Hepatocyte (in vitro differentiated cells): Measurements from ENCODE around the gene ZNF148.

Experiments used
- EZH2 ChIP-seq: fragments of 200-600 bp; sonication (generic); IDR thresholded peaks from 2 replicates; pipeline ENCODE4 v1.6.1; 2016; ENCODE audit warnings: antibody characterized with exemption, mild to moderate bottlenecking, borderline replicate concordance
- TF ChIP-seq, protein P1 (sequence below): fragments of 200-600 bp; sonication (generic); IDR thresholded peaks from 2 replicates; pipeline ENCODE4 v1.5.1; 2016; ENCODE audit warnings: antibody characterized with exemption, mild to moderate bottlenecking; ENCODE audit not compliant: poor library complexity

DNA sequence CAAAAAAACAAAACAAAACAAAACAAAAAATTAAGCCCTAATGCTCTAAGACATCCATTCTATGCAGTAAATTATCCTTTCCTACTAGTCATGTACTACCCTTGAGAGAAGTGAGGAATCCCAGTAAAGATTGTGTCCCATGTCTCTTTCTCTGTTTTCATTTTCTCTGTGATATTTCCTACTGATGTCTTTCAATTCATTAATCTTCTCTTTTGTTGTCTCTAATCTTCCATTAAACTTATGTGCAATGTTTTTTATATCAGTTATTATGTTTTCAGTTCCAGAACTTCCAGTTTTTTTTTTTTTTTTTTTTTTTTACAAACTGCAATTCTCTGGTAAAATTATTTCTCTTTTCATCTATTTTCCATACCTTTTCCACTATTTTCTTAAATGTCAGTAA, 118.5 kb downstream of the ZNF148 start:
- TF ChIP-seq, protein P1, sequence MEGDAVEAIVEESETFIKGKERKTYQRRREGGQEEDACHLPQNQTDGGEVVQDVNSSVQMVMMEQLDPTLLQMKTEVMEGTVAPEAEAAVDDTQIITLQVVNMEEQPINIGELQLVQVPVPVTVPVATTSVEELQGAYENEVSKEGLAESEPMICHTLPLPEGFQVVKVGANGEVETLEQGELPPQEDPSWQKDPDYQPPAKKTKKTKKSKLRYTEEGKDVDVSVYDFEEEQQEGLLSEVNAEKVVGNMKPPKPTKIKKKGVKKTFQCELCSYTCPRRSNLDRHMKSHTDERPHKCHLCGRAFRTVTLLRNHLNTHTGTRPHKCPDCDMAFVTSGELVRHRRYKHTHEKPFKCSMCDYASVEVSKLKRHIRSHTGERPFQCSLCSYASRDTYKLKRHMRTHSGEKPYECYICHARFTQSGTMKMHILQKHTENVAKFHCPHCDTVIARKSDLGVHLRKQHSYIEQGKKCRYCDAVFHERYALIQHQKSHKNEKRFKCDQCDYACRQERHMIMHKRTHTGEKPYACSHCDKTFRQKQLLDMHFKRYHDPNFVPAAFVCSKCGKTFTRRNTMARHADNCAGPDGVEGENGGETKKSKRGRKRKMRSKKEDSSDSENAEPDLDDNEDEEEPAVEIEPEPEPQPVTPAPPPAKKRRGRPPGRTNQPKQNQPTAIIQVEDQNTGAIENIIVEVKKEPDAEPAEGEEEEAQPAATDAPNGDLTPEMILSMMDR = no peak
- no peak for TF ChIP-seq EZH2
